ENCODE measurements around the gene CXorf58.

GRCh38 chrX:23908219-23909004 lies 606 bp downstream of the CXorf58 start:
- TF ChIP-seq SIN3A (IDR thresholded peaks at IDR 0.05; ENCODE audit: borderline replicate concordance, insufficient read depth, low read length) (no peak), POLR2AphosphoS5 (IDR thresholded peaks at IDR 0.05; ENCODE audit: low read depth, low read length) (no peak), TAF1 (IDR thresholded peaks at IDR 0.05; ENCODE audit: borderline replicate concordance, insufficient read depth, low read length) (no peak)
- TF ChIP-seq, protein P1, sequence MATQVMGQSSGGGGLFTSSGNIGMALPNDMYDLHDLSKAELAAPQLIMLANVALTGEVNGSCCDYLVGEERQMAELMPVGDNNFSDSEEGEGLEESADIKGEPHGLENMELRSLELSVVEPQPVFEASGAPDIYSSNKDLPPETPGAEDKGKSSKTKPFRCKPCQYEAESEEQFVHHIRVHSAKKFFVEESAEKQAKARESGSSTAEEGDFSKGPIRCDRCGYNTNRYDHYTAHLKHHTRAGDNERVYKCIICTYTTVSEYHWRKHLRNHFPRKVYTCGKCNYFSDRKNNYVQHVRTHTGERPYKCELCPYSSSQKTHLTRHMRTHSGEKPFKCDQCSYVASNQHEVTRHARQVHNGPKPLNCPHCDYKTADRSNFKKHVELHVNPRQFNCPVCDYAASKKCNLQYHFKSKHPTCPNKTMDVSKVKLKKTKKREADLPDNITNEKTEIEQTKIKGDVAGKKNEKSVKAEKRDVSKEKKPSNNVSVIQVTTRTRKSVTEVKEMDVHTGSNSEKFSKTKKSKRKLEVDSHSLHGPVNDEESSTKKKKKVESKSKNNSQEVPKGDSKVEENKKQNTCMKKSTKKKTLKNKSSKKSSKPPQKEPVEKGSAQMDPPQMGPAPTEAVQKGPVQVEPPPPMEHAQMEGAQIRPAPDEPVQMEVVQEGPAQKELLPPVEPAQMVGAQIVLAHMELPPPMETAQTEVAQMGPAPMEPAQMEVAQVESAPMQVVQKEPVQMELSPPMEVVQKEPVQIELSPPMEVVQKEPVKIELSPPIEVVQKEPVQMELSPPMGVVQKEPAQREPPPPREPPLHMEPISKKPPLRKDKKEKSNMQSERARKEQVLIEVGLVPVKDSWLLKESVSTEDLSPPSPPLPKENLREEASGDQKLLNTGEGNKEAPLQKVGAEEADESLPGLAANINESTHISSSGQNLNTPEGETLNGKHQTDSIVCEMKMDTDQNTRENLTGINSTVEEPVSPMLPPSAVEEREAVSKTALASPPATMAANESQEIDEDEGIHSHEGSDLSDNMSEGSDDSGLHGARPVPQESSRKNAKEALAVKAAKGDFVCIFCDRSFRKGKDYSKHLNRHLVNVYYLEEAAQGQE (IDR thresholded peaks at IDR 0.05; ENCODE audit: insufficient read depth in 1 of 2, low read depth in 2 of 2, low read length in 2 of 2), result no peak

Data from PFSK-1 (cell line).